NCI-H2107 treated with DMSO at 0.1 percent for 48 hours (cell line): ENCODE measurements around the gene HYI.
"Not testable (repeated sequence)": the region's sequence is repeated elsewhere in the genome, so short reads cannot be mapped to it uniquely, and the experiment has no call there.

ENCODE experiments used
- DNase-seq: peaks from one replicate; lab custom pipeline; 2025; ENCODE audit not compliant: unreplicated experiment; lab: John Stamatoyannopoulos, UW

The HYI gene, protein sequence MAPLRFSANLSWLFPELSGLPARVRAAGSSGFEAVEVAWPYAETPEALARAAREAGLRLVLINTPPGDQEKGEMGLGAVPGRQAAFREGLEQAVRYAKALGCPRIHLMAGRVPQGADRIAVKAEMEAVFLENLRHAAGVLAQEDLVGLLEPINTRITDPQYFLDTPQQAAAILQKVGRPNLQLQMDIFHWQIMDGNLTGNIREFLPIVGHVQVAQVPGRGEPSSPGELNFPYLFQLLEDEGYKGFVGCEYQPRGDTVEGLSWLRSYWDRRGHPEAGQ

DNA sequence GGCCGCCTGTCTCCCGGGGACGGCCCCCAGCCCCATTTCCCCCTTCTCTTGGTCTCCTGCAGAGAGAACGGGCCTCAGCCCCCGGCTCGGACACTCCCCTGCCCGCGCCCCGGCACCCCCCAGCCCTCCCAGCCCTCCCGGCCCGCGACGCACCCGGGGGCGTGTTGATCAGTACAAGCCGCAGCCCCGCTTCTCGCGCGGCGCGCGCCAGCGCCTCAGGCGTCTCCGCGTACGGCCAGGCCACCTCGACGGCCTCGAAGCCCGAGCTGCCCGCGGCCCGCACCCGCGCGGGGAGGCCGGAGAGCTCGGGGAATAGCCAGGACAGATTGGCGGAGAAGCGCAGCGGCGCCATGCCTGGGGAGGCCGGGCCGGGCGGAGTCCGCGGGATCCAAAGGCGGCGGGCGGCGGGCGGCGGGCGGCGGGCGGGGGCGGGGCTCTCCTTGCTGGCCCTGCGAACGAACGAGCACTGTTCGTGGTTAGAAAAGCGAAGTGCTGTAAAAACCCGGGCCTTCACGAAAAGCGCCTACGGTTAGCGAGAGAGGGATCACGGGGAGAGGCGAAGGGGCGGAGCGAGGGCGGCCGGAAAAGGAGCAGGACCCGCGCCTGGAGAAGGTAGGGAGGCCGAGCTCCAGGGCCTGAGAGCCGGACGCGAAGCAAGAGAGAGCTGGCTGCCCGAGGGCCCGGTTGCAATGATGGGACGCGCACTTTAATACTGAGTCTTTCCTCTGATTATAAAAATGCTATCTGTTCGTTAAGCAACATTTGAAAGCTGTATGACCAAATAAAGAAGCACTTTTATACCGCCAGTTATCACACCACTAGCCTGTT is at the start of gene HYI:
TSS of gene HYI (minus strand) at position 490 of the 828 bp plus-strand sequence. CDS start at position 352, 138 bp downstream.
- peak; percentile 77 for DNase-seq

DNA sequence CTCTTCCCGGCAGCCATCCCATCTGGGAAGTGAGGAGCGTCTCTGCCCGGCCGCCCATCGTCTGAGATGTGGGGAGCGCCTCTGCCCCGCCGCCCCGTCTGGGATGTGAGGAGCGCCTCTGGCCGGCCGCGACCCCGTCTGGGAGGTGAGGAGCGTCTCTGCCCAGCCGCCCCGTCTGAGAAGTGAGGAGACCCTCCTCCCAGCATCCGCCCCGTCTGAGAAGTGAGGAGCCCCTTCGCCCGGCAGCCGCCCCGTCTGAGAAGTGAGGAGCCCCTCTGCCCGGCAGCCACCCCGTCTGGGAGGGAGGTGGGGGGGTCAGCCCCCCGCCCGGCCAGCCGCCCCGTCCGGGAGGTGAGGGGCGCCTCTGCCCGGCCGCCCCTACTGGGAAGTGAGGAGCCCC is 48.1 kb upstream of the HYI start:
- not testable (repeated sequence) for DNase-seq

DNA sequence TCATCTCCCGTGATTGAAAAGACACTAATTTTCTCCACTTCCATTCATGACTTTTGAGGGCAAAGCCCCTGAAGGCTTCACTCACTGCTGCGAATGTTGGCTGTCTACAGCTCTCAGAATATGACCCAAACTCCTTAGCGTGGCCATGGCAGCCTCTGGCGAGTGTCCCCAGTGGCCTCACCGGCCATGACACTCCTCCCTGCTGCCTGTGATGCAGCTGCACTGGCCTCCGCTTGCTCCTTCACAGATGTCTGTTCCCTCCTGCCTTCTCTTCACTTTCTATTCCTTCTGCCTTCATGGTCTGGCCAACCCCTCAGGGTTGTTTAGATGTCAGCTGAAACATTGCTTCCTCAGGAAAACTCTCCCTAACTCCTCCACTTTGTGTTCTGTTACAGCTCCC is 46.2 kb upstream of the HYI start:
- DNase-seq, result no peak

DNA sequence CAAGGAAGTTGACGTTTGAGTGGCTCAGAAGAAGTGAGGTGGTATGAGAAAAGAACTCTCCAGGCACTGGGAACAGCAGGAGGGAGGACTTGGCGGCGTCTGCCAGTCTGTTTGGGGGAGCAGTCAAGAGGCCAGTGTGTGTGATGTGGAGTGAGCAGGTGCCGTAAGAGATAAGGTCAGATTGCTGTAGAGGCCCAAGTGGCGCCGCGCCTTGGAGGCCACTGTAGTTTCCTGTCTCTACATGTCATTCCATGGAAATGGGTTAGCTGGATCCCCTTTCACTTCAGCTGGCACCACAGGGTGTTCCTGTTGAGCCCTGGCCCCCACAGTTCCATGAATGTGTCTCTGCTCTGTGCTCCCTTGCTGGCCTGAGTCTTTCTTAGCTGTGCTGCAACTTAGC is 41.5 kb upstream of the HYI start:
- no peak for DNase-seq

DNA sequence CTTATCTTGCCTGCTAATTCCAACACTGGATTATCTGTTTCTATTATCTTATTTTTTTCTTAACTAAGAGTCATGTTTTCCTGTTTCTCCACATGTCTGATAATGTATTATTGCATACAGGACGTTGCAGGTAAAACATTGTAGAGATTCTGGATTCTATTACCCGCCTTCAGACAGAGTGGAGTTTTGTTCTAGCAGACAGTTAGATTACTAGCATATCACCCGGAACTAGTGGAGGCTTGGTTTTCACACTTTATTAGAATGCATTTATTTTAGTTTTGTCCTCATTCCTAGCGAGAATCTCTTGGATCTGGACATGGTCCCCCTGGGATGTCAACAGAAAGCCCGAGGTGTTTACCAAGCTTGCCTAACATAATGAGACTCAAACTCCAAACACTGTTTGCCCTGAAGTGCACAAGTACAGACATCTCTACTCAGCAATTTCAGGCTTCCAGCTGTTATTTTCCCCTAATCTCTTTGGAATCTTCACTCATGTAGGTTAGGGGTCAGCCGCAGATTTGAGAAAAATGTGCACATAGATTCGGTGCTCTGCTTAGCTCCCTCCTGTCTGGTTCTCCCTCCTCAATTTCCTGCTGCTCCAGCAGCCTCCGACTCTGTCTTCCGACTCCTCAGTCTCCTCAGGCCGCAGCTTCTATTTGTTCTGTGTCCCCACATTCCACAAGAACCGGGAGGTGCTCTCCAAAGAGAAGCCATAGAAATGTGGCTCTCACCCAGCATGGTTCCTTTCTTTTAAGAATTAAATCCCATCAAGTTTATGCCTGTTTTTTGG is 40.1 kb upstream of the HYI start:
- DNase-seq, result no peak

DNA sequence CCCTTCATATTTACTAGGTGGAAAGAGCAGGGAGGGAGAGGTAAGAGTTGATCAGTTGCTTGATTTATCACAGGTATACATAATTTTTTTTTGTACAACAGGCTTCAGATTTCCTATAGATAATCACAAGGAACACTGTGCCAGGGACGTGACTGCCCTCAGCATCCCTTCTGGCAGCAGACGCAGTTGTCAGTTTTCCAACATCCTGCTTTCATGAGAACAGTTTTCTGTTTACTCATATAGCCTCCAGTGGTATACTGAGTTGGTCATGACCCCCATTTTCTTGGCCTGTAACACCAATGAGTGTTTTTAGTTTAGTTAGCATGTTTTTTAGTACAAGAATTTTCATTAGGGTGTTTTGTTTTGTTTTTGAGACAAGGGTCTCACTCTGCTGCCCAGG is 39.1 kb upstream of the HYI start:
- no peak for DNase-seq

DNA sequence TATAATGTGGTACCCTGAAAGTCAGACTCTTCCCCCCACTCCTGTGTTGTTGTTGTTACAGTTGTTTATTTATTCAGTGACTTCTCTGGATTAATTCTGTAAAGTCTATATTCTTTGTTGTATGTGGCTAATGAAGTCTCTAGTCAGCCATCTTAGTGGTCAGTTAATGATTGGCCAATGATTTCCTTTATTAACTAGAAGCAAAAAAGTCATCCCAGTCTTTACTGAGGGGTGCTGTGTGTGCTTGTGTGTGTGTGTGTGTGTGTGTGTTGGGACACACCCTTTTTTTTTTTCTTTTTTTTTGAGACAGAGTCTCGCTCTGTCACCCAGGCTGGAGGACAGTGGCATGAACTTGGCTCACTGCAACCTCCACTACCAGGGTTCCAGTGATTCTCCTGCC is 37.3 kb upstream of the HYI start:
- DNase-seq, result no peak

DNA sequence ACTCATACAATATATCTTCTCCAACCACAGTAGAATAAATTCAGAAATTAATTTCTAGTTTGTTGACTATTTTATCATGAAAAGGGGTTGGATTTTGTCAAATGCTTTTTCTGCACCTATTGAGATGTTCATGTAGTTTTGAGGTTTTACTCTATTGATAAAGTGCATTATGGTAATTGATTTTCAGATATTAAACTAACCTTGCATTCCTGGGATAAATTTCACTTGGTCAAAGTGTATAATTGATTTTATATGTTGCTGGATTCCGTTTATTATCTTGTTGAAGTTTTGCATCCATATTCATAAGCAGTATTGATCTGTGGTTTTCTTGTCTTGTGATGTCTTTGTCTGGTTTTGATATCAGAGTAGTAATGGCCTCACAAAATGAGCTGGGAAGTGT is 34.4 kb upstream of the HYI start:
- DNase-seq, result no peak

DNA sequence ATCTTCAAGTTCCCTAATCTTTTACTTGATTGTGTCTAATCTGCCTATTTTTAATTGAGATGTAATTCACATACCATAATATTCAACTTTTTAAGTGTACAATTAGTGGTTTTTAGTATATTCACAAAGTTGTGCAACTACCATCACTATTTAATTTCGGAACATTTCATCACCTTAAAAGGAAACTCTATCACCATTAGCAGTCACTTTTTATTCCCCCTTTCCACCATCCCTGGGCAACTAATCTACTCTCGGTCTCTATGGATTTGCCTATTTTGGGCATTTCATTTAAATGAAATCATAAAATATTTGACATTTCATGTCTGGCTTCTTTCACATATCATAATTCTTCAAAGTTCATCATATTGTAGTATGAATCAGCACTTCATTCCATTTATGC is 30.6 kb upstream of the HYI start:
- DNase-seq, result no peak

DNA sequence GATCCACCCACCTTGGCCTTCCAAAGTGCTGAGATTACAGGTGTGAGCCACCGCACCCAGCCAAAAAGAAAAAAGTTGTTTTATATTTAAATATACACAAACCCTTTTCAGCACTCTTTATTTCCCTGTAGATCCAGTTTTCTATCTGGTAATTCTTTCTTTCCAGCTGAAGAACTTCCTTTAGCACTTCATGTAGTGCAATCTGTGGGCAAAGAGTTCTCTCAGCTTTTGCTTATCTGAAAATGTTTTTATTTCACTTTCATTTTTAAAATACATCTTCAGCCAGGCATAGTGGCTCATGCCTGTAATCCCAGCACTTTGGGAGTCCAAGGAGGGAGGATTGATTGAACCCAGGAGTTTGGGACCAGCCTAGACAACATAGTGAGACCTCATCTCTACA is 28.5 kb upstream of the HYI start:
- no peak for DNase-seq

DNA sequence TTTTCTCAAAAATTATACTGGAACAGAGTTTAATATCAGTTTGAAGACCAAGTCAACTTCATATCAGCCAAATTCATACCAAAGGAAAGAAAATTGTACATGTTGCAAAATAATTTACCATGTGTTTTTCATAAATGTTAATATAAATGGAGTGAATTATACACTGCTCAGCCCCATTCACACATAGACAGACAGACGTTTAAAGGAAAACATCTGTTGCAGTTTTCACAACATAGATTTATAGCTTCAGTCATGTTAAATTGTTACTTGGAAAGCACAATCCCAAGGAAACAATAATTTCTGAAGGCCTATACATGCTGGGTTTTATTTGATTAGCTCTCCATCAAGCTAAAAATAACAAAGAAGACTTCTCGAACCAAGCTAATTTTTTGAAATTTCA is 27.8 kb upstream of the HYI start:
- DNase-seq, result no peak

DNA sequence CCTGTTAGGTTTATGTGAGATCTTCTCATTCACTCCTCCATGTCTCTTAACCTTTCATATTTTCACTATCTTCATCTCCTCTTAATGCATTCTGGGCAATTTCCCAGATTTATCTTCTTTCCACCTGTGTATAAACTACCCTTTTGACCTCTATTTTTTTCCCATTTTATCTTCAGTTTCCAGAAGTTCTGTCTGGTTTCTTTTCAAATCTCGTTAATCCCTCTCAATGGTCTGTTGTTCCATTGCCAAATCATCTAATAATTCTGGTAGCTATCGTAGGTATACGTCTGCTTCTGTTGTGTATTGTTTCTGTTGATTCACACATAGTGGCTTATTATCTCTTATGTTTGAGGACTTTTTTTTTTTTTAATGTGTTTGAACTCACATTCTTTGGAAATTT is 25.7 kb upstream of the HYI start:
- DNase-seq, result no peak

DNA sequence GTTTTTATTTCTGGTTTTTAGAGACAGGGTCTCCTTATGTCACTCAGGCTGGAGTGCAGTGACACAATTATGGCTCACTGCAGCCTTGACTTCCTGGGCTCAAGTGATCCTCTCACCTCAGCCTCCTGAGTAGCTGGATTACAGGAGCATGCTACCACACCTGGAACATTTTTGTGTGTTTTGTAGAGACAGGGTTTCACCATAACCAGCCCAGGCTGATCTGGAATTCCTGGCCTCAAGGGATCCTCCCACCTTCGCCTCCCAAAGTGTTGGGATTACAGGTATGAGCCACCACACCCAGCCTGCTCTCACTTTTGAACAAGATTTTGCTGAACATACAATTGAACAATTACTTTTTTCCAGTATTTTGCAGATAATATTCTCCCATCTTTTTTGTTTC is 24.0 kb upstream of the HYI start:
- DNase-seq, result no peak

DNA sequence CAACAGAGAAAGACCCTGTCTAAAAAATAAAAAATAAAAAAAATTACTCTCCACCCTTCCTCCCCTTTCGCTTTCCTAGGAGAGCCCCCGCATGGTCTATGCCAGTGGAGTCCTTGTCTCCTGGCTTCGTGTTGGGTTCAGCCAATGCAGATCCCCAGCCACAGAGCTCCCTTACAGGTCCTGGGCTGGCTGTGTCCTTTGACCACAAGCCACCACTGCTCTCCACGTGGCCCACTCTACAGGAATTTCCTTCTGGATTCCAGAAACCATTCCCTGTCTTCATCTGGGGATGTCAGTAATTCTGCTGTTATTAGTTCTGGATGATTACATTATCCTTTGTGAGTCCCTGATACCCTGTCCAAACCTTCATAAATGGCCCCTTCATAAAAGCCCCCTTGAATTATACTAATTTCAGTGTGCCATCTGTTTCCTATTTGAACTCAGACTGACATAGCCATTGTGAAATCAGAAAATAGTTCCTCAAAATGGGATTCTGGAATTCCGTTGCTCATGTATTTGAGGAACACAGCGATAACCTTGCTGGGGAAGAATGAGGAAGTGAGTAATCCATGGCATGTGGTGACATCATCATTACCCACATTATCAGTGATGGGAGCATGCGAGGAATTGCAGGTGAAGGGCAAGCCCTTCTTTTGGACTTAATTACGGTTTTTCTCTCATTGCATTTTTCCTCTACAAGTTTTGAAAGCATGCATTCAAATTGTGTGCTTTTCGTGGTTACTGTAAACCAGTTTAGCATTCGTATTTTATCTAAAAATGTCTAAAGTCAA is 22.1 kb upstream of the HYI start:
- not testable (repeated sequence) for DNase-seq

DNA sequence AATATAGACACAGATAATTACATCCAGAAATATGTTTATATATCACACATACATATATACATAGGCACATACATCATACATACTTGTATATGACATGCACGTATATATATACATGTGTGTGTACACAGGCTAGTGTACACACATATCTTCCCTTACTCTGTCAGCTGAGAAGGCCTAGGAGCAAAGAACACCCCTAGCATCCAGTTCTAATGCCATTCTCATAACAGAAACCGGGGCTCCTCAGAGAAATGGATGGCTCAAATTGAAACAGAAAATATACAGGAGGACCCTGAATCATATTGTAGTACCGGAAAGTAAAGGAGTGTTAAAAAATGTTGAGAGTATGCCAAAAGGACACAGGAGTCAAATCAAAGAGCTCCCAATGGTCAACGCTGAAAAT is 19.7 kb upstream of the HYI start:
- no peak for DNase-seq

DNA sequence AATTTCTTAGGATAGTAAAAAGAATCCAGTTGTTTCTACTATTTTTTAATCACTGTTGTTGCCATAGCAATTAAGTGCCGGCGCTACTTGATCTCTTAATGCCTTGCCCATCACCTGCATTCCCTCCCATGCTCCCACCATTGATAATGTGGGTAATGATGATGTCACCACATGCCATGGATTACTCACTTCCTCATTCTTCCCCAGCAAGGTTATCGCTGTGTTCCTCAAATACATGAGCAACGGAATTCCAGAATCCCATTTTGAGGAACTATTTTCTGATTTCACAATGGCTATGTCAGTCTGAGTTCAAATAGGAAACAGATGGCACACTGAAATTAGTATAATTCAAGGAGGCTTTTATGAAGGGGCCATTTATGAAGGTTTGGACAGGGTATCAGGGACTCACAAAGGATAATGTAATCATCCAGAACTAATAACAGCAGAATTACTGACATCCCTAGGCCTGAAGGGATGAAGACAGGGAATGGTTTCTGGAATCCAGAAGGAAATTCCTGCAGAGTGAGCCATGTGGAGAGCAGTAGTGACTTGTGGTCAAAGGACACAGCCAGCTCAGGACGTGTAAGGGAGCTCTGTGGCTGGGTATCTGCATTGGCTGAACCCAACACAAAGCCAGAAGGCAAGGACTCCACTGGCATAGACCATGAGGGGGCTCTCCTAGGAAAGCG is 18.9 kb upstream of the HYI start:
- DNase-seq, result not testable (repeated sequence)

DNA sequence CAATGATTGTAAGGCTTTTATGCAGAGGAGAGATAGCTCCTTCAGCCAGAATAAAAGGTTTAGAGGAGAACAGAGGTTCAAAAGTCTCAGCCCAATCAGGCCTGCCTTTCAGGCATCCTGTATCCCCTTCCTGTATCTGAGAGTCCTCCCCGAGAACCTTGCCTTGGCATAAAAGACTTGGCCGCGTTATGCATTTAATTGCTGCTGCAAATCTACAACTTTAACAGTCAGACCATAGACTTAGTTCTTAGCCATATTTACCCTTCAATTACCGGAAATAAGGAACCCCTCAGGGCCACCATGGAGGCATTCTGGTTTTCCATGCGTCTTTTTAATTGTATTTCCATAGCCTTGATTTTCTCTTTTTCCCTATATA is 18.3 kb upstream of the HYI start:
- DNase-seq, result no peak

DNA sequence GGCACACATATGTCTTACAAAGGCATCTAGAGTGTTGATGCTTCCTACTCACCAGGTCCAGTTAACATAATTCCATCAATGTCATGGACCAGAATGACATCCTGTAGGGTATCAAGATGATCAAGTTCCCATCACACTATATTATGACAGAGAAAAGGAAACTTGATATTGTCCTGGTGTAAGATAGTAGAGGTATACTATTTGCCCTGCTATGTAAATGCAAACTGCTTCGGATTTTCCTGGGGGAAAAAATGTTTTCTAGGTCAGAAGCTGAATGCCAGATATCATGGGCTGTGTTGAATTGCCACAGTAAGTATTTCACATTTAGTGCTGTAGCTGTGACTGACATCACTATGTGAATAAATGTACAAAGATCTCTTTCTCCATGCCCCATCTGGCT is 16.2 kb upstream of the HYI start:
- no peak for DNase-seq

DNA sequence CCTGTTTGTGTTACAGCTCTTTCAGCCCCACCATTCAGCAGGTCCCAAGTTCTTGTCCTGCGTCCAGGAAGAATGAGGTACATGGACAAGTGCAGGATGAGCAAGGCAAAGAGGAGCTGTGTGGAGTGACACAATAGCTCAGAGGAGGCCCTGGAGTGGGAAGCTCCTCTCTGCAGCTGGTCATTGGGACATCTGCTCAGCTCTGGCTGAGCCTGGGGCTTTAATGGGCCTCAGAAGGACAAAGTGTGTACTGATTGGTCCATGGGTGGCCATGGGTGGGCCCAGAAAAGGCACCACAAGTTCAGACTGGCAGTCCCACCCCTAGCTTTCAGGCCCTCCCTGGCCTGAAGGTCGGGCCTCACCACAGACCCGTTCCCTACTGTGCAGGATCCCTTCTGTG is 14.7 kb upstream of the HYI start:
- no peak for DNase-seq

DNA sequence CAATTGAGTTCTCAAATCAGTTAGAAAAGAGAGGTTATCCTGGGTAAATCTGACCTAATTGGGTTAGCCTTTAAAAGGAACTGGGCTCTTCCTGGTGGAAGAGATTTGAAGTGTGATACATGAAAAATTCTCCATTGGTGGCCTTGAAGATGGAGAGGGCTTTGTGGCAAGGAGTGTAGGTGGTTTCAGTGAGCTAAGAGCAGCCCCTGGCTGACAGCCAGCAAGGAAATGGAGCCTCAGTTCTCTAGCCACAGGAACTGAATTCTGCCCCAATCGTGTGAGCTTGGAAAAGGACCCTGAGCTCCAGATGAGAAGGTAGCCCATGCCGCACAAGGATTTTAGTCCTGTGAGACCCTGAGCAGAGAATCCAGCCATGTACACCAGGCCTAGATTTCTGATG is 12.7 kb upstream of the HYI start:
- DNase-seq, result no peak
